ENCODE data around the gene PAN2. TPM values are rescaled to one million over a fixed set of nuclear protein-coding genes. Genes with fewer than 3 reads are reported as not detected.

The PAN2 gene
- total and polyA plus RNA-seq, 2 donors (not counting 3 experiments of a cell fraction or from before 2014, with no cell fraction given), result 21.5 to 21.9 TPM

- no TSS peak for BruUV-seq (replicated peaks)
- dilution Hi-C loops (cut with MboI; ENCODE audit: extremely low pct_ligation_motif_present, low sequenced_read_pairs), result no loop called here
Measured at GRCh38 chr12:56308714-56309113, 25.1 kb downstream of the PAN2 start.

More at GRCh38 chr12:56308714-56309113, 25.1 kb downstream of the PAN2 start:
- peaks cover 8 to 10% of the 10 kb centered on the region in 2 experiments for H3K36me3 ChIP-seq (ENCODE audit: control insufficient read depth in 2 of 2, extremely low read depth in 1 of 2, insufficient read depth in 2 of 2, low read length in 2 of 2)
- TF ChIP-seq GATA2 (IDR thresholded peaks at IDR 0.05; ENCODE audit: insufficient read depth, insufficient read length, low read depth, low read length) (no peak), MYC (IDR thresholded peaks at IDR 0.05; ENCODE audit: low read depth, low read length) (no peak), MAX (IDR thresholded peaks at IDR 0.05; ENCODE audit: insufficient read depth, insufficient read length) (no peak), POLR2AphosphoS5 (IDR thresholded peaks at IDR 0.05; ENCODE audit: insufficient read depth, low read depth, low read length) (no peak), JUN (IDR thresholded peaks at IDR 0.05; ENCODE audit: borderline replicate concordance, insufficient read depth, insufficient read length, low read depth) (no peak), EZH2 (IDR thresholded peaks at IDR 0.05; ENCODE audit: borderline replicate concordance, low read depth, low read length, severe bottlenecking) (no peak), POLR2A (IDR thresholded peaks at IDR 0.05; ENCODE audit: low read depth, low read length) (no peak), FOS (IDR thresholded peaks at IDR 0.05; ENCODE audit: borderline replicate concordance, insufficient read depth, low read length) (no peak), CTCF (IDR thresholded peaks at IDR 0.05; ENCODE audit: extremely low read depth in 1 of 2, insufficient read depth in 1 of 2, low read depth in 1 of 2, low read length in 2 of 2) (no peak)
- no peak overlapping the region for H3K27ac ChIP-seq (ENCODE audit: insufficient read depth, low read depth, low read length)
- no peak overlapping the region for H3K9ac ChIP-seq (replicated peaks; ENCODE audit: extremely low read depth, insufficient read depth, low read length)
- no peak overlapping the region for H3K4me2 ChIP-seq (ENCODE audit: insufficient read depth, low read length)
- H4K20me1 ChIP-seq (replicated peaks; ENCODE audit: control insufficient read depth, extremely low read depth, insufficient read depth, low read length), result no peaks in the 10 kb centered on the region
- ChIA-PET POLR2A (no interaction called here), CTCF (interaction anchor here (0.9 kb wide), 1 partner anchor 14 kb away, joined by 4 read pairs; no protein-coding TSS in a partner anchor)
- H2AFZ ChIP-seq (ENCODE audit: low read depth, low read length), result no peak overlapping the region
- FAIRE-seq (no peak), DNase-seq (ENCODE audit: low read depth, low spot score) (no peak)
- no peak overlapping the region for H3K4me3 ChIP-seq (replicated peaks in 1 of 3; ENCODE audit: insufficient read depth in 1 of 3, low read depth in 1 of 3, low read length in 3 of 3)
- no peaks in the 10 kb centered on the region for H3K9me3 ChIP-seq (replicated peaks; ENCODE audit: control insufficient read depth, insufficient read depth, low read length)
- H3K9me1 ChIP-seq (replicated peaks; ENCODE audit: control insufficient read depth, extremely low read depth, insufficient read depth, low read length), result no peaks in the 10 kb centered on the region
- H3K27me3 ChIP-seq (ENCODE audit: control insufficient read depth in 2 of 2, insufficient read depth in 2 of 2, low read length in 2 of 2), result no peaks in the 10 kb centered on the region
- intact Hi-C loops (cut with micrococcal nuclease), result no loop called here
- no peaks in the 10 kb centered on the region for H3K79me2 ChIP-seq (ENCODE audit: control insufficient read depth, insufficient read depth, low read length)
- H3K4me1 ChIP-seq (ENCODE audit: control insufficient read depth, extremely low read depth, insufficient read depth, low read length), result no peaks in the 10 kb centered on the region
